Loucy (cell line): ENCODE data around the gene KIF4A.
"Not testable (repeated sequence)": the region's sequence is repeated elsewhere in the genome, so short reads cannot be mapped to it uniquely, and the experiment has no call there.

Source experiments
- H2AFZ ChIP-seq: fragments of 200-600 bp; sonication (generic); 2 replicates; pipeline ENCODE4 v1.6.0; 2016; ENCODE audit warnings: antibody characterized with exemption, mild to moderate bottlenecking, low read length, moderate library complexity
- H3F3A ChIP-seq: fragments of 200-600 bp; 2 replicates; pipeline ENCODE4 v1.6.0; 2016; ENCODE audit warnings: antibody characterized with exemption, low read depth, mild to moderate bottlenecking
- H3K27me3 ChIP-seq: fragments of 200-600 bp; sonication (generic); 2 replicates; pipeline ENCODE4 v1.6.1; 2014; ENCODE audit warnings: low read length, mild to moderate bottlenecking; ENCODE audit not compliant: insufficient read depth, poor library complexity, severe bottlenecking
- H3K36me3 ChIP-seq: fragments of 200-600 bp; sonication (generic); 2 replicates; pipeline ENCODE4 v1.6.1; 2016; ENCODE audit warnings: low read length; ENCODE audit not compliant: insufficient read depth
- H3K4me1 ChIP-seq: fragments of 200-600 bp; sonication (generic); 2 replicates; pipeline ENCODE4 v1.5.1; 2014; ENCODE audit warnings: low read length, mild to moderate bottlenecking; ENCODE audit not compliant: insufficient read depth, poor library complexity, severe bottlenecking
- H3K4me2 ChIP-seq: fragments of 200-600 bp; sonication (generic); 2 replicates; pipeline ENCODE4 v1.6.0; 2014; ENCODE audit warnings: antibody characterized with exemption, low read length, low read depth, mild to moderate bottlenecking; ENCODE audit not compliant: poor library complexity, severe bottlenecking
- H3K4me3 ChIP-seq: fragments of 200-600 bp; sonication (generic); 2 replicates; pipeline ENCODE4 v1.5.1; 2014; ENCODE audit warnings: low read length, mild to moderate bottlenecking, mixed read lengths; ENCODE audit not compliant: poor library complexity, severe bottlenecking
- H3K79me2 ChIP-seq: fragments of 200-600 bp; sonication (generic); 2 replicates; pipeline ENCODE4 v1.6.1; 2014; ENCODE audit warnings: low read length; ENCODE audit not compliant: insufficient read depth
- H3K9ac ChIP-seq: fragments of 200-600 bp; sonication (generic); 2 replicates; pipeline ENCODE4 v1.6.0; 2014; ENCODE audit warnings: mild to moderate bottlenecking, low read depth, low read length, moderate library complexity; ENCODE audit not compliant: poor library complexity, severe bottlenecking
- H3K9me2 ChIP-seq: fragments of 200-600 bp; sonication (generic); replicated peaks from 2 replicates; pipeline ENCODE4 v1.6.1; 2016; ENCODE audit warnings: low read depth, low read length, mixed read lengths
- H3K9me3 ChIP-seq: fragments of 200-600 bp; sonication (generic); 2 replicates; pipeline ENCODE4 v1.6.1; 2014; ENCODE audit warnings: mild to moderate bottlenecking, antibody characterized with exemption, low read length, low read depth; ENCODE audit not compliant: insufficient read depth
- H4K20me1 ChIP-seq: fragments of 200-600 bp; sonication (generic); 2 replicates; pipeline ENCODE4 v1.6.0; 2014; ENCODE audit warnings: antibody characterized with exemption, low read length, mild to moderate bottlenecking; ENCODE audit not compliant: insufficient read depth, poor library complexity, severe bottlenecking
- CTCF ChIP-seq: fragments of 200-600 bp; sonication (generic); conservative IDR thresholded peaks from 2 replicates; pipeline ENCODE4 v1.5.1; 2014; ENCODE audit warnings: mild to moderate bottlenecking, antibody characterized with exemption, low read length
- EZH2phosphoT487 ChIP-seq: fragments of 200-600 bp; IDR thresholded peaks from 2 replicates; pipeline ENCODE4 v1.6.1; 2018; ENCODE audit warnings: antibody characterized with exemption, mild to moderate bottlenecking, moderate library complexity, borderline replicate concordance

The KIF4A gene

DNA sequence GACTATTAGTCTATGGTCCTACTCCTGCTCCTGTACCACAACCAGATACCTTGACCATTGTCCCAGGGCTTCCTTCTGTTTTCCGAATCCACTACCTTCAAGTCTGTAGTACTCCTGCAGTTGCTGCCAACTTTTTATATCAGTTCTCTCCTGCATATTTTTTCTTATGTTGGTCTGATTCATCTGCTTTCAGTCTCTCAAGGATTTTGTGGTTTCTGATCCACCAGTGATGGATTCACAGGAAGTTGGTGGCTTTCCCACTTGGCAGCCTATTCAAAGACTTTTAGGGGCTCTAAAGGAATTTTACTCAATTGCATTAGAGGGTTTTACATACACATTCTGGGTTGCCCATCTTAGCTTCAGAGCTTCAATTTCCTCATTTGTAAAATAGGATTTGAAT is 23.6 kb downstream of the KIF4A start:
- Histone ChIP-seq H3K4me1 (peaks cover 3% of the 10 kb centered on the region), H3K9me2 (no peaks in the 10 kb centered on the region), H3K4me2 (no peak overlapping the region), H2AFZ (no peak overlapping the region), H3K36me3 (peaks cover 52% of the 10 kb centered on the region; the same call in 1 of the 2 replicates), H3K4me3 (no peak overlapping the region), H3K27me3 (no peaks in the 10 kb centered on the region), H3K9me3 (no peaks in the 10 kb centered on the region), H3F3A (no peaks in the 10 kb centered on the region), H4K20me1 (no peaks in the 10 kb centered on the region), H3K79me2 (peaks cover 51% of the 10 kb centered on the region), H3K9ac (no peak overlapping the region)
- TF ChIP-seq CTCF (no peak), EZH2phosphoT487 (no peak)

- Histone ChIP-seq H2AFZ (no peak overlapping the region), H3K4me1 (no peaks in the 10 kb centered on the region), H3K27me3 (no peaks in the 10 kb centered on the region), H3K9me3 (no peaks in the 10 kb centered on the region), H3F3A (no peaks in the 10 kb centered on the region), H3K4me2 (no peak overlapping the region), H3K9ac (no peak overlapping the region), H3K9me2 (no peaks in the 10 kb centered on the region), H3K79me2 (peaks cover 11% of the 10 kb centered on the region; the same call in 1 of the 2 replicates), H4K20me1 (no peaks in the 10 kb centered on the region), H3K36me3 (peaks cover 35% of the 10 kb centered on the region; the same call in 1 of the 2 replicates), H3K4me3 (no peak overlapping the region)
- TF ChIP-seq CTCF, result no peak
- no peak for TF ChIP-seq EZH2phosphoT487
Measured at GRCh38 chrX:70322784-70323183, 32.9 kb downstream of the KIF4A start.

GRCh38 chrX:70323628-70324027 is 33.7 kb downstream of the KIF4A start:
- not testable (repeated sequence) for H3K9me3 ChIP-seq, H3F3A ChIP-seq, H3K4me3 ChIP-seq, H3K9me2 ChIP-seq, H3K4me2 ChIP-seq, H3K9ac ChIP-seq, H4K20me1 ChIP-seq, H2AFZ ChIP-seq, H3K27me3 ChIP-seq, H3K4me1 ChIP-seq
- peaks cover 38% of the 10 kb centered on the region; the same call in 1 of the 2 replicates for H3K36me3 ChIP-seq
- peaks cover 11% of the 10 kb centered on the region; the same call in 1 of the 2 replicates for H3K79me2 ChIP-seq

- H3K9ac ChIP-seq, result no peak overlapping the region
- no peaks in the 10 kb centered on the region for H3K9me3 ChIP-seq
- H3F3A ChIP-seq, result no peaks in the 10 kb centered on the region
- H3K36me3 ChIP-seq, result peaks cover 45% of the 10 kb centered on the region; the same call in 1 of the 2 replicates
- H3K9me2 ChIP-seq, result no peaks in the 10 kb centered on the region
- H3K27me3 ChIP-seq, result no peaks in the 10 kb centered on the region
- H2AFZ ChIP-seq, result no peak overlapping the region
- no peak overlapping the region for H3K4me2 ChIP-seq
- no peak overlapping the region for H3K4me3 ChIP-seq
- H3K79me2 ChIP-seq, result peaks cover 11% of the 10 kb centered on the region; the same call in 1 of the 2 replicates
- TF ChIP-seq CTCF (no peak), EZH2phosphoT487 (no peak)
- H4K20me1 ChIP-seq, result no peaks in the 10 kb centered on the region
- no peaks in the 10 kb centered on the region for H3K4me1 ChIP-seq
Measured at GRCh38 chrX:70324326-70324725, 34.4 kb downstream of the KIF4A start.
